ENCODE measurements around the gene CRABP1.

DNA sequence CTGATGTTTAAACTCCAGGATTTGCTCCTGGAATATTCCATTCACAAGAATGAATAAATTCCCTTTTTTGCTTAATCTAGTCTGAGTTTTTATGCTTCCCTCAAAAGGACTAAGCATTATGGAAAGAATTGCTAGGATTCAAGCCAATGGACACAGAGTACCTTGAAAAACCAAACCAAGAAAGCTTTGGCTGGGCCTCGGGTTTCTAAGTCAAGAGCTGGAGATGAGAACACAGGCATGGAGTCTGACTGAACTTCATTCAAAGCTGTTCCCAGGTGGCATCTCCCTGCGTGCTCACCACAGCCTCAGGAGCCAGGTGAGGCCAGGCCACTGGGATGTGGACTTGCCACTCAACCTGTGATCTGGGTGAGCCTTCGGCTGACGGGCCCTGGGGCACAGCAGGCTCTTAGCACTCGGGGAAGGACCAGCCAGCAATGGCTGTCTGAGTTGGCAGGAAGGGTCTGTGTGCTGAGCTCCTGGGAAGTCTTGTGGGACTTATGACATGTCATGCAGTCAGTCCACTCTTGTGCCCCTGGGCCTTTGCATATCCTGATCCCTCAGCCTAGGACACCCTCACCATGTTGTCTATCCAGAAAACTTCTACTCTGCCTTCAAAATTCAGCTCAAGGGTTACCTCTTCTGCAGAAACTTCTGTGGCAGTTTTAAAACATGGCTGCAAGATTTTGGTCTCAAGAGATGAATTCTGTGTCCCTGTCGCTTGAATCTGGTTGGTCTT is 21.8 kb downstream of the CRABP1 start:
- TF ChIP-seq POLR2A (IDR thresholded peaks at IDR 0.05): no peak
- TF ChIP-seq, protein P1, sequence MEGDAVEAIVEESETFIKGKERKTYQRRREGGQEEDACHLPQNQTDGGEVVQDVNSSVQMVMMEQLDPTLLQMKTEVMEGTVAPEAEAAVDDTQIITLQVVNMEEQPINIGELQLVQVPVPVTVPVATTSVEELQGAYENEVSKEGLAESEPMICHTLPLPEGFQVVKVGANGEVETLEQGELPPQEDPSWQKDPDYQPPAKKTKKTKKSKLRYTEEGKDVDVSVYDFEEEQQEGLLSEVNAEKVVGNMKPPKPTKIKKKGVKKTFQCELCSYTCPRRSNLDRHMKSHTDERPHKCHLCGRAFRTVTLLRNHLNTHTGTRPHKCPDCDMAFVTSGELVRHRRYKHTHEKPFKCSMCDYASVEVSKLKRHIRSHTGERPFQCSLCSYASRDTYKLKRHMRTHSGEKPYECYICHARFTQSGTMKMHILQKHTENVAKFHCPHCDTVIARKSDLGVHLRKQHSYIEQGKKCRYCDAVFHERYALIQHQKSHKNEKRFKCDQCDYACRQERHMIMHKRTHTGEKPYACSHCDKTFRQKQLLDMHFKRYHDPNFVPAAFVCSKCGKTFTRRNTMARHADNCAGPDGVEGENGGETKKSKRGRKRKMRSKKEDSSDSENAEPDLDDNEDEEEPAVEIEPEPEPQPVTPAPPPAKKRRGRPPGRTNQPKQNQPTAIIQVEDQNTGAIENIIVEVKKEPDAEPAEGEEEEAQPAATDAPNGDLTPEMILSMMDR (IDR thresholded peaks at IDR 0.05): no peak
